Fibroblast of lung (primary cell): ENCODE results near the gene BATF3. TPM values are rescaled to one million over a fixed set of nuclear protein-coding genes. Genes with fewer than 3 reads are reported as not detected.
"Not testable (repeated sequence)": the region's sequence is repeated elsewhere in the genome, so short reads cannot be mapped to it uniquely, and the experiment has no call there.

Source experiments
- DNase-seq, 2 donors: peaks; one replicate each; pipeline versions ENCODE4 v3.0.0 to v3.0.0-alpha.2; 2010; ENCODE audit warnings: low read depth in 2 of 2
- H2AFZ ChIP-seq: 2 replicates; pipeline ENCODE4 v1.5.1; 2012; ENCODE audit warnings: low read length, control low read depth, inconsistent platforms
- H3K27ac ChIP-seq: 2 replicates; pipeline ENCODE4 v1.5.1; 2011; ENCODE audit warnings: low read length, control low read depth; ENCODE audit not compliant: insufficient read depth
- H3K27me3 ChIP-seq: 2 replicates; pipeline ENCODE4 v1.5.1; 2011; ENCODE audit warnings: mild to moderate bottlenecking, low read length; ENCODE audit not compliant: control insufficient read depth, insufficient read depth
- H3K36me3 ChIP-seq: 2 replicates; pipeline ENCODE4 v1.5.1; 2011; ENCODE audit warnings: low read length; ENCODE audit not compliant: control insufficient read depth, insufficient read depth
- H3K4me1 ChIP-seq: 2 replicates; pipeline ENCODE4 v1.5.1; 2011; ENCODE audit warnings: low read length; ENCODE audit not compliant: control insufficient read depth, insufficient read depth; ENCODE audit errors: extremely low read depth
- H3K4me2 ChIP-seq: 2 replicates; pipeline ENCODE4 v1.5.1; 2011; ENCODE audit warnings: low read length, control low read depth; ENCODE audit not compliant: insufficient read depth; ENCODE audit errors: extremely low read depth
- H3K4me3 ChIP-seq, 4 experiments: fragments of 200-600 bp in 1 of 4; sonication (generic) in 1 of 4; replicated peaks in 1 of 4; 2 replicates each; pipeline ENCODE4 v1.5.1; 2011 to 2016; ENCODE audit warnings: low read length in 4 of 4, low read depth in 3 of 4, mild to moderate bottlenecking in 3 of 4, control low read depth in 2 of 4, inconsistent platforms in 1 of 4, mixed read lengths in 1 of 4; ENCODE audit not compliant: insufficient read depth in 1 of 4; ENCODE audit errors: control extremely low read depth in 1 of 4
- H3K79me2 ChIP-seq: 2 replicates; pipeline ENCODE4 v1.5.1; 2012; ENCODE audit warnings: mild to moderate bottlenecking, low read length, inconsistent platforms; ENCODE audit not compliant: control insufficient read depth, insufficient read depth
- H3K9ac ChIP-seq: 2 replicates; pipeline ENCODE4 v1.5.1; 2011; ENCODE audit warnings: mild to moderate bottlenecking, low read length, control low read depth; ENCODE audit not compliant: insufficient read depth
- H3K9me3 ChIP-seq: 2 replicates; pipeline ENCODE4 v1.5.1; 2012; ENCODE audit warnings: low read depth, low read length; ENCODE audit not compliant: control insufficient read depth, insufficient read depth
- H4K20me1 ChIP-seq: 2 replicates; pipeline ENCODE4 v1.5.1; 2011; ENCODE audit warnings: low read length; ENCODE audit not compliant: control insufficient read depth, insufficient read depth; ENCODE audit errors: extremely low read depth
- CTCF ChIP-seq, 2 donors: IDR thresholded peaks in 1 of 2; conservative IDR thresholded peaks in 1 of 2; 1 replicate in 1 of 2; 2 replicates in 1 of 2; pipeline ENCODE4 v1.5.1; 2011 to 2012; ENCODE audit warnings: low read length in 2 of 2, control low read depth in 1 of 2, inconsistent platforms in 1 of 2, low read depth in 1 of 2, mild to moderate bottlenecking in 1 of 2
- EZH2 ChIP-seq: IDR thresholded peaks from 2 replicates; pipeline ENCODE4 v1.5.1; 2012; ENCODE audit warnings: low read length, control low read depth, mild to moderate bottlenecking; ENCODE audit errors: missing control alignments
- polyA plus RNA-seq, 2 donors: library from polyadenylated mRNA; depleted of rRNA in 1 of 2; stranded (reverse) in 1 of 2; unstranded in 1 of 2; fragments of >200 nt; gene quantifications; 2 replicates each; pipeline ENCODE4 v1.2.1, GENCODE V29; 2011 to 2012; ENCODE audit warnings: missing spikeins in 1 of 2
- total RNA-seq: library from RNA; depleted of rRNA; stranded (reverse); fragments of >200 nt; gene quantifications from 2 replicates; pipeline ENCODE4 v1.2.1, GENCODE V29; 2014

The BATF3 gene
- total and polyA plus RNA-seq, 2 donors (not counting 1 experiment from before 2014, with no cell fraction given): 6.8 to 9.1 TPM

- no peaks in the 10 kb centered on the region for H4K20me1 ChIP-seq
- H3K27ac ChIP-seq: no peak overlapping the region
- H3K9ac ChIP-seq: no peak overlapping the region
- peaks cover 1% of the 10 kb centered on the region for H3K27me3 ChIP-seq
- no peak overlapping the region for H2AFZ ChIP-seq
- no peaks in the 10 kb centered on the region for H3K9me3 ChIP-seq
- H3K36me3 ChIP-seq: no peaks in the 10 kb centered on the region
- H3K4me3 ChIP-seq: no peak overlapping the region
- peaks cover 7% of the 10 kb centered on the region for H3K4me1 ChIP-seq
- no peaks in the 10 kb centered on the region for H3K79me2 ChIP-seq
- DNase-seq: no peak
- no peak for TF ChIP-seq EZH2
- TF ChIP-seq CTCF (conservative IDR thresholded peaks at IDR 0.05 in 1 of 2, IDR thresholded peaks at IDR 0.05 in 1 of 2; ENCODE audit: low read depth in 1 of 2, low read length in 2 of 2): no peak
- no peak overlapping the region for H3K4me2 ChIP-seq
These were observed 55.8 kb downstream of the BATF3 start for GRCh38 chr1:212643877-212644276.

GRCh38 chr1:212641956-212642355 is 57.7 kb downstream of the BATF3 start:
- Histone ChIP-seq H3K4me1 (peaks cover 16% of the 10 kb centered on the region), H3K9ac (no peak overlapping the region), H3K36me3 (no peaks in the 10 kb centered on the region), H3K4me3 (no peak overlapping the region), H2AFZ (no peak overlapping the region), H4K20me1 (no peaks in the 10 kb centered on the region), H3K27me3 (peaks cover 2% of the 10 kb centered on the region), H3K4me2 (no peak overlapping the region), H3K79me2 (no peaks in the 10 kb centered on the region), H3K27ac (no peak overlapping the region), H3K9me3 (no peaks in the 10 kb centered on the region)
- no peak for TF ChIP-seq EZH2
- no peak for TF ChIP-seq CTCF (conservative IDR thresholded peaks at IDR 0.05 in 1 of 2, IDR thresholded peaks at IDR 0.05 in 1 of 2; ENCODE audit: low read depth in 1 of 2, low read length in 2 of 2)
- DNase-seq: peak; percentile 23 to 48

GRCh38 chr1:212640223-212640878 is 59.3 kb downstream of the BATF3 start:
- Histone ChIP-seq H4K20me1 (no peaks in the 10 kb centered on the region), H3K9me3 (no peaks in the 10 kb centered on the region), H3K79me2 (no peaks in the 10 kb centered on the region), H2AFZ (no peak overlapping the region), H3K36me3 (no peaks in the 10 kb centered on the region), H3K4me3 (no peak overlapping the region), H3K27me3 (peaks cover 2% of the 10 kb centered on the region), H3K4me2 (no peak overlapping the region), H3K27ac (peak overlapping the region; percentile 90), H3K9ac (no peak overlapping the region), H3K4me1 (peaks cover 28% of the 10 kb centered on the region)
- no peak for DNase-seq
- TF ChIP-seq EZH2 (no peak), CTCF (conservative IDR thresholded peaks at IDR 0.05 in 1 of 2, IDR thresholded peaks at IDR 0.05 in 1 of 2; ENCODE audit: low read depth in 1 of 2, low read length in 2 of 2) (no peak)

- H3K9ac ChIP-seq, H3K4me3 ChIP-seq, H2AFZ ChIP-seq, H4K20me1 ChIP-seq, H3K9me3 ChIP-seq, H3K27me3 ChIP-seq, H3K79me2 ChIP-seq, H3K4me2 ChIP-seq, DNase-seq, H3K36me3 ChIP-seq: not testable (repeated sequence)
- peak overlapping the region; percentile 90 for H3K27ac ChIP-seq
- peaks cover 32% of the 10 kb centered on the region for H3K4me1 ChIP-seq
These were observed 60.1 kb downstream of the BATF3 start for GRCh38 chr1:212639524-212639923.
